RPMI8226 (cell line): Measurements from ENCODE around the gene FAM53A.

ENCODE experiments used
- DNase-seq: peaks from one replicate; pipeline ENCODE4 v3.0.0-alpha.2; 2015

FAM53A gene

GRCh38 chr4:1601852-1602654 is 82.1 kb downstream of the FAM53A start:
- no peak for DNase-seq

- DNase-seq, result no peak
Measured at GRCh38 chr4:1601533-1601835, 82.6 kb downstream of the FAM53A start.

- DNase-seq, result no peak
Measured at GRCh38 chr4:1600811-1601532, 83.1 kb downstream of the FAM53A start.

- no peak for DNase-seq
Measured at GRCh38 chr4:1600211-1600780, 83.8 kb downstream of the FAM53A start.

- no peak for DNase-seq
Measured at GRCh38 chr4:1599491-1600210, 84.5 kb downstream of the FAM53A start.

- no peak for DNase-seq
Measured at GRCh38 chr4:1599026-1599481, 85.1 kb downstream of the FAM53A start.

- DNase-seq, result no peak
Measured at GRCh38 chr4:1598206-1599025, 85.7 kb downstream of the FAM53A start.

- DNase-seq, result no peak
Measured at GRCh38 chr4:1597021-1597931, 86.8 kb downstream of the FAM53A start.

GRCh38 chr4:1596393-1596792 is 87.7 kb downstream of the FAM53A start:
- DNase-seq, result no peak

- DNase-seq, result no peak
Measured at GRCh38 chr4:1595789-1596325, 88.3 kb downstream of the FAM53A start.

- DNase-seq, result no peak
Measured at GRCh38 chr4:1594871-1595788, 89.0 kb downstream of the FAM53A start.

GRCh38 chr4:1593881-1594345 is 90.2 kb downstream of the FAM53A start:
- DNase-seq, result no peak

GRCh38 chr4:1593458-1593857 is 90.7 kb downstream of the FAM53A start:
- no peak for DNase-seq

- DNase-seq, result no peak
Measured at GRCh38 chr4:1592709-1593417, 91.2 kb downstream of the FAM53A start.

GRCh38 chr4:1592068-1592708 is 91.9 kb downstream of the FAM53A start:
- DNase-seq, result no peak

- DNase-seq, result no peak
Measured at GRCh38 chr4:1591107-1591506, 93.0 kb downstream of the FAM53A start.

- no peak for DNase-seq
Measured at GRCh38 chr4:1590244-1590643, 93.9 kb downstream of the FAM53A start.
